Gastrocnemius medialis (tissue), 4 donors: ENCODE data around the gene NRAS. TPM values are rescaled to one million over a fixed set of nuclear protein-coding genes. Genes with fewer than 3 reads are reported as not detected.

ENCODE experiments used
- ATAC-seq, 2 donors: fragments of 150-250 bp; one replicate each; pipeline ENCODE4 v1.9.1; 2016
- DNase-seq, 2 donors: peaks; one replicate each; pipeline ENCODE4 v3.0.0-alpha.2; 2019
- H3K27ac ChIP-seq, 4 donors: fragments of 200-600 bp; sonication (generic); 1 replicate in 1 of 4; 2 replicates in 3 of 4; pipeline ENCODE4 v1.5.1; 2016 to 2018; ENCODE audit warnings: mild to moderate bottlenecking in 2 of 4, moderate library complexity in 1 of 4
- H3K27me3 ChIP-seq, 3 donors: fragments of 200-600 bp; sonication (generic) in 2 of 3; 1 replicate in 1 of 3; 2 replicates in 2 of 3; pipeline versions ENCODE4 v1.5.1 to v1.6.0; 2016 to 2019; ENCODE audit warnings: mild to moderate bottlenecking in 1 of 3, moderate library complexity in 1 of 3
- H3K36me3 ChIP-seq, 2 donors: fragments of 200-600 bp; sonication (generic) in 1 of 2; one replicate each; pipeline ENCODE4 v1.5.1; 2017 to 2018
- H3K4me1 ChIP-seq, 2 donors: fragments of 200-600 bp; sonication (generic) in 1 of 2; one replicate each; pipeline ENCODE4 v1.5.1; 2016 to 2017; ENCODE audit warnings: mild to moderate bottlenecking in 2 of 2
- H3K4me3 ChIP-seq, 4 donors: fragments of 200-600 bp; sonication (generic) in 3 of 4; 1 replicate in 1 of 4; 2 replicates in 3 of 4; pipeline ENCODE4 v1.5.1; 2016 to 2019; ENCODE audit warnings: mild to moderate bottlenecking in 2 of 4
- H3K9me3 ChIP-seq, 3 donors: fragments of 200-600 bp; sonication (generic) in 2 of 3; 1 replicate in 1 of 3; 2 replicates in 2 of 3; pipeline ENCODE4 v1.5.1; 2016 to 2019
- POLR2A ChIP-seq, 2 donors: fragments of 450-650 bp; IDR thresholded peaks; one replicate each; pipeline ENCODE4 v1.6.1; 2017; ENCODE audit warnings: antibody characterized with exemption in 2 of 2, mild to moderate bottlenecking in 2 of 2, moderate library complexity in 2 of 2
- in situ Hi-C, 4 donors: fragments of 200-750 bp; cut with MboI; loops; one replicate each; pipeline versions ENCODE4 v1.15.0 to v1.8.0; 2017; ENCODE audit warnings: low sequenced_read_pairs in 4 of 4
- intact Hi-C: fragments of 100-400 bp; cut with DNase I; formaldehyde crosslinking; loops from one replicate; pipeline ENCODE4 v1.15.1; 2023; ENCODE audit warnings: low total_unique reads
- total RNA-seq, 4 donors: library from RNA; depleted of rRNA; stranded (reverse); fragments of >200 nt; gene quantifications; one replicate each; pipeline versions ENCODE4 v1.1.0 to v1.2.3, GENCODE V29; 2016
- TF ChIP-seq, protein P1 (sequence below), 5 experiments: fragments of 450-650 bp in 3 of 5; fragments of 200-600 bp in 2 of 5; sonication (generic) in 2 of 5; IDR thresholded peaks in 4 of 5; conservative IDR thresholded peaks in 1 of 5; 1 replicate in 4 of 5; 2 replicates in 1 of 5; pipeline ENCODE4 v1.5.1; 2016 to 2019; ENCODE audit warnings: antibody characterized with exemption in 5 of 5, mild to moderate bottlenecking in 3 of 5, moderate library complexity in 3 of 5

The NRAS gene
- total RNA-seq: 10 to 100 TPM in 1 of 4 donors, 1 to 10 TPM in 3; 3.9 to 10.8 (median 6.6) TPM

- Histone ChIP-seq H3K4me1 (peaks cover 36 to 44% of the 10 kb centered on the region in 2 donors), H3K4me3 (peak within 1 kb of the TSS; percentile 58 to 76 (median 72)), H3K27me3 (no peaks in the 10 kb centered on the region), H3K9me3 (no peaks in the 10 kb centered on the region), H3K36me3 (peaks cover 0 to 73% of the 10 kb centered on the region in 2 donors), H3K27ac (peak within 1 kb of the TSS; percentile 84 to 93 (median 88))
- in situ Hi-C loops: no loop called here
- peak; percentile 40 to 51 for TF ChIP-seq POLR2A (IDR thresholded peaks at IDR 0.05)
- TF ChIP-seq, protein P1, sequence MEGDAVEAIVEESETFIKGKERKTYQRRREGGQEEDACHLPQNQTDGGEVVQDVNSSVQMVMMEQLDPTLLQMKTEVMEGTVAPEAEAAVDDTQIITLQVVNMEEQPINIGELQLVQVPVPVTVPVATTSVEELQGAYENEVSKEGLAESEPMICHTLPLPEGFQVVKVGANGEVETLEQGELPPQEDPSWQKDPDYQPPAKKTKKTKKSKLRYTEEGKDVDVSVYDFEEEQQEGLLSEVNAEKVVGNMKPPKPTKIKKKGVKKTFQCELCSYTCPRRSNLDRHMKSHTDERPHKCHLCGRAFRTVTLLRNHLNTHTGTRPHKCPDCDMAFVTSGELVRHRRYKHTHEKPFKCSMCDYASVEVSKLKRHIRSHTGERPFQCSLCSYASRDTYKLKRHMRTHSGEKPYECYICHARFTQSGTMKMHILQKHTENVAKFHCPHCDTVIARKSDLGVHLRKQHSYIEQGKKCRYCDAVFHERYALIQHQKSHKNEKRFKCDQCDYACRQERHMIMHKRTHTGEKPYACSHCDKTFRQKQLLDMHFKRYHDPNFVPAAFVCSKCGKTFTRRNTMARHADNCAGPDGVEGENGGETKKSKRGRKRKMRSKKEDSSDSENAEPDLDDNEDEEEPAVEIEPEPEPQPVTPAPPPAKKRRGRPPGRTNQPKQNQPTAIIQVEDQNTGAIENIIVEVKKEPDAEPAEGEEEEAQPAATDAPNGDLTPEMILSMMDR (IDR thresholded peaks at IDR 0.05 in 4 of 5, conservative IDR thresholded peaks at IDR 0.05 in 1 of 5): no peak
- peak; percentile 73 to 84 for ATAC-seq
- intact Hi-C loops: no loop called here
- peak; percentile 76 to 88 for DNase-seq
Observed at GRCh38 chr1:114716304-114717170, at the start of gene NRAS. Gene NRAS (minus strand): TSS chr1:114716771. CDS start chr1:114716160, 611 bp downstream.

GRCh38 chr1:114764689-114765088 is 48.1 kb upstream of the NRAS start:
- no peak for TF ChIP-seq POLR2A (IDR thresholded peaks at IDR 0.05)
- TF ChIP-seq, protein P1 (IDR thresholded peaks at IDR 0.05 in 4 of 5, conservative IDR thresholded peaks at IDR 0.05 in 1 of 5): no peak
- Histone ChIP-seq H3K4me3 (no peak overlapping the region), H3K27ac (no peak overlapping the region), H3K27me3 (no peaks in the 10 kb centered on the region), H3K36me3 (peaks cover 0 to 7% of the 10 kb centered on the region in 2 donors), H3K4me1 (no peaks in the 10 kb centered on the region), H3K9me3 (no peaks in the 10 kb centered on the region)
- intact Hi-C loops: no loop called here
- in situ Hi-C loops: loop anchor here in 3 of 4 donors (10.0 to 25.0 kb wide), 3 partner anchors 177 to 260 kb away; partner anchors contain the start of gene BCAS2 (in 2 of the 3)
- no peak for DNase-seq
- no peak for ATAC-seq

DNA sequence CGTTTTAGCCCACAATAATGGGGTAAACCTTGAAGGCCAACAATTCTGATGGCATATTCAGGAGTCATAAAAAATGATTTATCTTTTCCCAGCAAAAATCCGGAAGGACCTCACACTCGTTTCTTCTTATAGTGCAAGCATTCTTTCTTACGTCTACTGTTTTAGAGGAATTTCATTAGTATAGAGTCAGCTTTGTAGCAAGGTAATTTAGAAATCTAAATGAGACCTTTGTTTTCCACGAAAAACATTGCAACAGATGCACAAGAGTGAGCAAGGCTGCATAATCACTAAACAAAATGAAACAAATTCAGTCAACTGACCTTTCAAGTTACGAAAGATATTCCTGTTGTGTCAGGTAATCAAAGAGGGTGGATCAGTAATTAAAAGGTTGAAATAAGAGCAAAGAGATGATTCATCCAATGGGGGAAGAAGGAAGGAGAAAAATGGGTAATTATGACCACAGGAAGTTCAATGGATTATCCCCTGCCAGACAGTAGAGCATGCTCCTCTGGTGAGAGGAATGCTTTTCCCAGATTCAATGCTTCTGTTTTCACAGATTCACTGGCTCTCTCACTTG is 41.8 kb upstream of the NRAS start:
- DNase-seq: no peak
- H3K4me1 ChIP-seq: peaks cover 26 to 31% of the 10 kb centered on the region in 2 donors
- no peak for TF ChIP-seq POLR2A (IDR thresholded peaks at IDR 0.05)
- H3K36me3 ChIP-seq: no peaks in the 10 kb centered on the region
- intact Hi-C loops: loop anchor here (1.0 to 10.0 kb wide), 5 partner anchors 177 to 1804 kb away; partner anchors contain the start of genes BCAS2 and SLC16A1
- peak overlapping the region; percentile 97 to 100 (median 98) for H3K27ac ChIP-seq
- H3K4me3 ChIP-seq: peak overlapping the region; percentile 83 to 98 (median 90)
- ATAC-seq: no peak
- in situ Hi-C loops: loop anchor here in 3 of 4 donors (10.0 to 25.0 kb wide), 2 partner anchors 171 to 174 kb away; partner anchors contain the start of gene BCAS2 (in 3 of the 3)
- no peaks in the 10 kb centered on the region for H3K27me3 ChIP-seq
- no peaks in the 10 kb centered on the region for H3K9me3 ChIP-seq

- peak; percentile 98 for DNase-seq
- TF ChIP-seq, protein P1 (IDR thresholded peaks at IDR 0.05 in 4 of 5, conservative IDR thresholded peaks at IDR 0.05 in 1 of 5): peak; percentile 17 to 66 (median 61)
- TF ChIP-seq POLR2A (IDR thresholded peaks at IDR 0.05): peak; percentile 95 to 96
- in situ Hi-C loops: loop anchor here in 3 of 4 donors (10.0 to 25.0 kb wide), 2 partner anchors 170 to 173 kb away; partner anchors contain the start of gene BCAS2 (in 3 of the 3)
- Histone ChIP-seq H3K27me3 (no peaks in the 10 kb centered on the region), H3K9me3 (no peaks in the 10 kb centered on the region), H3K4me3 (peak within 1 kb of the TSS; percentile 83 to 98 (median 90)), H3K36me3 (no peaks in the 10 kb centered on the region), H3K27ac (peak within 1 kb of the TSS; percentile 97 to 100 (median 98)), H3K4me1 (peaks cover 33 to 37% of the 10 kb centered on the region in 2 donors)
- intact Hi-C loops: loop anchor here (1.0 to 10.0 kb wide), 8 partner anchors 54 to 1803 kb away; partner anchors contain the start of genes BCAS2, DENND2C, SLC16A1 and TRIM33
- peak; percentile 83 to 86 for ATAC-seq
Observed at GRCh38 chr1:114757455-114758255, 41.1 kb upstream of the NRAS start, which contains the start of gene CSDE1. Gene CSDE1 (minus strand): TSS chr1:114757984. CDS start chr1:114739890, 18,094 bp downstream.
